GM18873 (cell line): ENCODE results near the gene GRK7.
"Not testable (repeated sequence)": the region's sequence is repeated elsewhere in the genome, so short reads cannot be mapped to it uniquely, and the experiment has no call there.

Source experiments
- ATAC-seq: cut with Tn5 transposase; IDR thresholded peaks from one replicate; pipeline ENCODE4 v1.9.1; 2021; ENCODE audit warnings: mild to moderate bottlenecking, moderate library complexity, moderate number of reproducible peaks; ENCODE audit not compliant: unreplicated experiment, low FRiP score

Gene GRK7

DNA sequence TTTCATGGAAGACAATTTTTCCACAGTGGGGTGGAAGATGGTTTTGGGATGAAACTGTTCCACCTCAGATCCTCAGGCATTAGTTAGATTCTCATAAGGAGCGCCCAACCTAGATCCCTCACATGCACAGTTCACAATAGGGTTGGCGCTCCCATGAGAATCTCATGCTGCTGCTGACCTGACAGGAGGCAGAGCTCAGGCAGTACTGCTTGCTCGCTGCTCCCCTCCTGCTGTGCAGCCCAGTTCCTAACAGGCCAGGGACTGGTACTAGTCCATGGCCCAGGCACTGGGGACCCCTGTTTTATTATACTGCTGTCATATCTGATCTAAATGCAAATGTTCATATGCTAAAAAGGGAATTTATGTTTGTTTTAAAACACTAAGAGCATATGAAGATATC, 9.8 kb upstream of the GRK7 start:
- ATAC-seq = no peak

DNA sequence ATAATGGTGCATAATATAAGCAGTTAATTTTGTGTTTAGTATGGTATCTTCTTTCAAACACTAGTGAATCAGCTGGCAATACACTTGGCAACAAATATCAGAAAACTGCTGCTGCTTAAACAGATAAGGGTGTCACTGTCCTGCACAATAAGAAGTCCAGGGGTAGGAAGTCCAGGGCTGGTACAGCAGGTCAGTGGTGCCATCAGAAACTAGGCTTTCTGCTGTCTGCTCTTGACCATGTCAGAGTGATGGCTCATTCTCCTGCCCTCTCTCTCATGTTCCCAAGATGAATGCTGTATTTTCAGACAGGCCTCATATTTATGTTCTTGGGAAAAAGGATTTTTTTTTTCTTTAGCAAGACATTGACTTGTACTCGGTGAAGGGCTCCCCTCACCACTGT, 9.2 kb upstream of the GRK7 start:
- no peak for ATAC-seq

DNA sequence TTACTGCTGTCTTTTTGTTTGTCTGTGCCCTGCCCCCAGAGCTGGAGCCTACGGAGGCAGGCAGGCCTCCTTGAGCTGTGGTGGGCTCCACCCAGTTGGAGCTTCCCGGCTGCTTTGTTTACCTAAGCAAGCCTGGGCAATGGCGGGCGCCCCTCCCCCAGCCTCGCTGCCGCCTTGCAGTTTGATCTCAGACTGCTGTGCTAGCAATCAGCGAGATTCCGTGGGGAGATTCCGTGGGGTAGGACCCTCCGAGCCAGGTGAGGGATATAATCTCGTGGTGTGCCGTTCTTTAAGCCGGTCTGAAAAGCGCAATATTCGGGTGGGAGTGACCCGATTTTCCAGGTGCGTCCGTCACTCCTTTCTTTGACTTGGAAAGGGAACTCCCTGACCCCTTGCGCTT, 656 bp upstream of the GRK7 start:
- not testable (repeated sequence) for ATAC-seq

DNA sequence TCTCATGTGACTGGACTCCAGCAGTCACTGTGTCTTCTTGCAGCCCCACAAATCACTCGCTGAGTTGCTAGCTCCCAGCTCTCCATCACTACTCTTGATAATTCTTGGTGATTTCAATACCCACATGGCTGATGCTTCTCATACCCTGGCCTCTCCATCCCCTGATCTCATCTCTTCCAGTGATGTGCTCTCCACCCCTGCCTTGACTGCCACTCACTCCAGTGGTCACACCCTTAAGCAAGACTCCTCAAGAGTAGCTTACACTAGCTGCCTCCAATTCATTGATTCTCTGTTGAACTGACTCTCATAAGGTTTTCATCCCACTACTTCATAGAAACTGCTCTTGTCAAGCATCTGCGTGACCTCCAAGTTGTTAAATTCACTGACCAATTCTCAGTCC, 837 bp downstream of the GRK7 start:
- ATAC-seq = no peak

DNA sequence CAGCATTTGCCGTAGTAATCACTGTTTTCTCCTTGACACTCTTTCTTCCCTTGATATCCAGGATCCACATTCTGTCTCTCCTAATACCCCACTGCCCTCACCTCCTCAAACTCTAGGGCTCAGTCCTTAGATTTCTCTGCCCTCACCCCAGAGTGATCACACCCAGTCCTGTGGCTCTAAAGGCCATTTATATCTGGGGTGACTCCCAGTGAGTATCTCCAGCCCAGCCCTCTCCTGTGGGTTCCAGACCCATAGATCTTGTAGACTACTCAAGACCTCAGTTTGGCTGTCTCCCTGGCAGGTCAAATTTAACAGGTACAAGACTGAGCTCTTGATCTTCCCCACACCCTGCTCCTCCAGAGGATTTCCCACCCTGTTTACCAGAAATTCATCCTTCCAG, 1.3 kb downstream of the GRK7 start:
- no peak for ATAC-seq

DNA sequence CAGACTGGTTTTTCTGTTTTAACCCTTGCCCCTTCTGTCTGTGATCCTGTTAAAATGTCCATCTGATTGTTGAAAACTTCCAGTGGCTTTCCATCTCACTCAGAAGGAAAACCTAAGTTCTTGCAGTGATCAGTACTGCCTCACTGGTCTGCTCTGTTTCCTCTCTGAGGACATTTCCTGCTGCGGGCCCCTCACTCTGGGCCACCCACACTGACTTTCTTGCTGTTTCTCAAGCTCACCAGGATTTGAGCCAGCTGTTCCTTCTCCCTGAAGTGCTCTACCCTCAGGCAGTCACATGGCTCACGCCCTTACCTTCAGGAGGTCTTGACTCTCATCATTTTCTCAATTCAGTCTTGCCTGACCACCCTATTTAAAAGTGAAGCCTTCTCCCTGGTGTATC, 1.8 kb downstream of the GRK7 start:
- ATAC-seq = no peak

DNA sequence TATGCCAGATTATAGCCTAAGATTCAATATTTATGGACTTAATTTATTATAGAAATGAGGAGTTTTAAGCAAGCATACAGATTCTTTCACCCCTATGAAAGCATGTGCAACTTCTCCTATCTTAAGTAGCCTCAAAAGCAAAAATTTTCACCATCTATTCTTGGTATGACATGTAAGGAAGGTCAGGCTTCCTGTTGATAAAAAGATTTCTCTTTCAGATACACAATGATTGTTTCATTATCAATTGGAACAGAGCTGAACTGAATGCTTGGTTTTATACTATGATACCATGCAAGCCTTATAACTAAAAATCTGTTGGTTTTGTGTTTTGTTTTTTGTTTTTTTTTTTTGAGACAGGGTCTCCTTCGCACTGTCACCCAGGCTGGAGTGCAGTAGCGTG, 3.9 kb downstream of the GRK7 start:
- no peak for ATAC-seq

DNA sequence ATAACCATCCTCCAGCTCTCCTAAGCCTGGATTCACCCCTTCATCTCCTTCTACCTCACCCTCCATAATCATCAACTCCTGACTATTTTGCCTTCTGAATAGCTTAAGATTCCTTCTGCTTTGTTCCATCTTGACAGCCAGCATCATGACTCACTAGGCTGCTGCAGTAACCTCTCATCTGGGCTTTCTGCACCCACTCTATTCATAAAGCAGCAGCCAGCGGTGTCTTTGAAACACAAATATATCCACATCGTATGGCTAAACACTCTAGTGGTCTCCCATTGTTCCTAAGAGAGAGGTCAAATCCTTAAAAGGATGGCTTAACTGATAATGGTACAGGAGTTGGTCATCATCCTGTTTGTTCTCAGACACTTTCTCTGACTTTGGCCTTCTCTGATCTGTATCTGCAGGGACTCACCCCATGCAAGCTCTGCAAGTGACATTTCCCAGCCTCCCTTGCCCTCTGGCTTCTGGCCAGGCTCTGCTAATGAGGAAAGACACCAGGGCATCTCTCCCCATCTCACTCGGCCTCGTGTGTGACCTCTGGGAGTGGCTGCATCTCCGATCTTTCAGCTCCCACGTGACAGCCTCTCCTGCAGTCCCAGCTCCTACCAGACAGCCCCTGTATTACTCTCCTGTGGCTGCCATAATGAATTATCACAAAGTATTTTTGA, 6.2 kb downstream of the GRK7 start:
- no peak for ATAC-seq

DNA sequence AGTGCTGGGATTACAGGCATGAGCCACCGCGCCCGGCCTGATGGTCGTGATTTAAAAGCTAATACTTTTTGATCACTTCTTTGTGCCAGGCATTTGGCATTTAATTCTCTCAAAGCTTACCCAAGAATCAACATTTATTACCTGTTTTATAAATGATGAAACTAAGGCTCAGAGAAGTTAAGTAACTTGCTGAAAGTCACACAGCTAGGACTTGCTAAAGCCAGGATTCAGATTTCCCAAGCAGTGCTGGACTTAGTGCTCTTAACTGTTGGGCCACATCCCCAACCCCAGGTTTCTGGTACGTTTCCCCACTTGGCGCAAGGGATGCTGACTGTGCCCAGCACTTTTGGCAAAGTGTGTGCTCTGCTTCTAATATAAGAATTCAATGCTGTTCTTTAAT, 10.5 kb downstream of the GRK7 start:
- no peak for ATAC-seq

DNA sequence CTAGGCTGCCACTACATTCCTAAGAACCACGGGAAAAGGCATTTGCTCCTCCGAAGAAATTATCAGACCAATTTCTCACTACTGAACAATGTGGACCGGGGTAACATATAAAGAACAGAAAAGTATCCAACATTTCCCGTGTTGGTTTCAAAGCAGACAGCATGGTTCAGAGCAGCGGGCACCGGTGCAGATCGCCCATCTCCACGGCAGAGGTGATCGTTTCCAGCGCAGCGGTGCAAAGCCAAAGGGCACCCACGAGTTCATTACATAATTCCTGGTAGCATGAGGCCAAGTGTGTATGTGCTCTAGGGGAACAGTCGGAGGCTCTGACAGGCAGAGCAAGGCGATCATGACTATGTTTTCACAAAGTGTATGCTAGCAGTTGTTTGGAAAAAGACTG, 13.2 kb downstream of the GRK7 start:
- no peak for ATAC-seq

DNA sequence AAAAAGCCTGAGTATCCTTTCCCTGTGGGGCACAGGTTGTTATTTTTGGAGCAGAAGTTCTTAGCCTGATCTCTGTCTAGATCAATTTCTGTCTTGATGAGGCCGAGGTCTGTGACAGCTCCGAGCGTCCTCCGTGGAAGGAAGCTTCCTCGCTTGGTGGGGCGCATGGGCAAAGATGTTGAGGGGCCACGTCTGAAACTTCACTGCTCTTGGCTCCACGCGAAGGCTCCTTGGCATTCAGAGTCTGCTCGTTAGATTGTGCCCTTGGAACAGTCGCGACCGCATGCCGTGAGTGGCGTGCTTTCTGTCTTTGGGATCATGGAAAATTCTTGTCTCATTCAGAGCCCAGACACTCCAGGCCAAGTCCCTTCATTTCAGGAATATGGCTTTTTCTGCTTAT, 13.7 kb downstream of the GRK7 start:
- no peak for ATAC-seq

DNA sequence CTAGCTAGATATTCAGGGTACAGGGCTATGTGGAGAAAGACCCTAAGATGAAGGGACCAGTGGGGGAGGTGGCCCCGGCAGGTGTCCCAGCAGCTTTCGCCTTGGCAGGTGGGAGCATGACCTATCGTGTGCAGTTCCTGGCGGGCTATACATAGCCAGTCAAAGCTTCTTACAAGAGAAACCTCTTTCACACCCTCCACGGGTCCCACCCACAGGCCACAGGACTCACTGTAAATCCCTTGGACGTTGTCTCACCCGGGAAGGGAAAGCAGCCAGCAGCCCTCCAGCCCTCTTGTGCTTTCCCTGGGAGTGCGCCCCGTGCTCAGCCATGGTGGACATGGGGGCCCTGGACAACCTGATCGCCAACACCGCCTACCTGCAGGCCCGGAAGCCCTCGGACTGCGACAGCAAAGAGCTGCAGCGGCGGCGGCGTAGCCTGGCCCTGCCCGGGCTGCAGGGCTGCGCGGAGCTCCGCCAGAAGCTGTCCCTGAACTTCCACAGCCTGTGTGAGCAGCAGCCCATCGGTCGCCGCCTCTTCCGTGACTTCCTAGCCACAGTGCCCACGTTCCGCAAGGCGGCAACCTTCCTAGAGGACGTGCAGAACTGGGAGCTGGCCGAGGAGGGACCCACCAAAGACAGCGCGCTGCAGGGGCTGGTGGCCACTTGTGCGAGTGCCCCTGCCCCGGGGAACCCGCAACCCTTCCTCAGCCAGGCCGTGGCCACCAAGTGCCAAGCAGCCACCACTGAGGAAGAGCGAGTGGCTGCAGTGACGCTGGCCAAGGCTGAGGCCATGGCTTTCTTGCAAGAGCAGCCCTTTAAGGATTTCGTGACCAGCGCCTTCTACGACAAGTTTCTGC, 15.0 kb downstream of the GRK7 start:
- no peak for ATAC-seq

DNA sequence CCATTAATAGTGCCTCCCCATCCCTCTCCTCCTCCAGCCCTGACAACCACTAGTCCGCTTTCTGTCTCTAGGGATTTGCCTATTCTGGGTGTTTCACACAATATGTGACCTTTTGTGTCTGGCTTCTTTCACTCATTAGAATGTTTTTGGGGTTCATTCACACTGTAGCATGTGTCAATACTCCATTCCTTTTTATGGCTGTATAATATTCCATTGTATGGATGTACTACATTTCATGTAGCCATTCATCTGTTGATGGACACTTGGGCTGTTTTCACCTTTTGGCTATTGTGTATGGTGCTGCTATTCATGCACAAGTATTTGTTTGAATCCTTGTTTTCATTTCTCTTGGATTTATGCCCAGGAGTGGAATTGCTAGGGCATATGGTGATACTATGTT, 16.5 kb downstream of the GRK7 start:
- no peak for ATAC-seq

DNA sequence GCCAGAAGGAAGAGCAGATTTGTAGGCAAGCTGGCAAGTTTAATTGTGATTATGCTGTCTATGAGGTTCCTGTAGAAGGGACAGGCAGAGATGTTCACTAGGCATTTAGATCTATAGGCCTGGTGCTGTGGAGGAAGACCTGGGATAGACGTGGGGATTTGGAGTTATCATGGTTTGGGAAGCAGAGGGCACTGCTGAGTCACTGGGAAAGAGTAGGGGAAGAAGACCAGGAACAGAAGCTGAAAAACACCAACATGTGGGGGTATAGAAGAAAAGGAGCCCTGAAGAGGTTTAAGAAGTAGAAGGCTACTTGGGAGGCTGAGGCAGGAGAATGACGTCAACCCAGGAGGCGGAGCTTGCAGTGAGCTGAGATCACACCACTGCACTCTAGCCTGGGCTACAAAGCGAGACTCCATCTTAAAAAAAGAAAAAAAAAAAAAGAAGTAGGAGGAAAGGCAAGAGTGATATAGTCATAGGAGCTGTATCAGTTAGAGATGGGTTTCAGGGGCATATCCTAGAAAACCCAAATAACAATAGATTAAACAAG, 19.3 kb downstream of the GRK7 start:
- ATAC-seq = no peak

DNA sequence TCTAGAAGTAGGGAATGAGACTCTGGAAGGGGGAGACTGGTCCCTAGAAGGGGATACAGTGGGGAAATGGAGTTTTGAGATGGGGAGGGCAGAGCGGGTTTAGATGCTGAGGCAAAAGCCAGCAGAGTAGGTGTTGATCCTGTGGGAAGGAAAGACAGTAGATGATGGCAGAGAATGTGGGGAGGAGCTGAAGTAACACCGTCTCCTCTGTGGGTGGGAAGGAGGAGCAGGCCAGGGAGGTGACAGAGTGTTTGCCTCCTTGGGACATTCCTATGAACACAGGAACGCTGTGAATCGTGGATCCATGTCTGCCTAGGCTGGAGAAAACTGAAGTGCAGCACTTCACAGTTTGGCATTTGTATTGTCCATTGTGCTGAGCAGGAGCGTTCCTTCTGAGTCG, 20.4 kb downstream of the GRK7 start:
- ATAC-seq = no peak

DNA sequence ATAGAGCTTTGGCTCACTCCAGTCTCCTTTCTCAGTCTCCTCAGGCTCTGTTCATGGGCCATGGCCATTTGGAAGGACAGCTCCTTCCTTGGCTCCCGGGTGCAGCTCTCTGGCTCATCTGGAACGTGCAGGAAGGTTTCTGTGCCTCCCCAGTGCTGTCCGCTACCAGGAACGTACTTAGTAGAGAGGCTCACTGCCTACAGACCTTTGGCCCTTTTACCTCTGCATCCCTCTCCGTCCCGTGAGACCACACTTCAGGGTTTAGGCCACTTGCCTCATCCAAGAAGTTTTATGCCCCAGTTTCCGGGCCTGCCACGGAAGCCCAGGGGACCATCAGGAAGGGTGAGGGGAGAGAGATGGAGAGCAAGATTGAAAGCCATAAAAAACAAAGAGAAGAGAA, 20.9 kb downstream of the GRK7 start:
- no peak for ATAC-seq

DNA sequence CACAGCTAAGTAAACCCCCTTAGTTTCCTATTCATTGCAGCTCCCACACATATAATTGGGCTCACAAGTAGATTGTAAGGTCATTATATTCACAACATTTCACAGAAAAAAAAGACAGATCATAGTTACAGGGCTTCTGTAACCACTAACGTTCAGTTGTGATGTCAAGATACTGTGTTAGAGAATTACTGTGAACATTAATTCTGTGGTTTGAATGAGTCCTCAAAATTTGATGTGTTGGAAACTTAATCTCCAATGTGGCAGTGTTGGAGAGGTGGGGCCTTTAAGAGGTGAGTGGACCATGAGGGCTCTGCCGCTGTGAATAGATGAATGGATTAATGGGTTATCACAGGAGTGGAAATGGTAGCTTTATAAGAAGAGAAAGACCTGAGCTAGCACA, 21.3 kb downstream of the GRK7 start:
- ATAC-seq = no peak

DNA sequence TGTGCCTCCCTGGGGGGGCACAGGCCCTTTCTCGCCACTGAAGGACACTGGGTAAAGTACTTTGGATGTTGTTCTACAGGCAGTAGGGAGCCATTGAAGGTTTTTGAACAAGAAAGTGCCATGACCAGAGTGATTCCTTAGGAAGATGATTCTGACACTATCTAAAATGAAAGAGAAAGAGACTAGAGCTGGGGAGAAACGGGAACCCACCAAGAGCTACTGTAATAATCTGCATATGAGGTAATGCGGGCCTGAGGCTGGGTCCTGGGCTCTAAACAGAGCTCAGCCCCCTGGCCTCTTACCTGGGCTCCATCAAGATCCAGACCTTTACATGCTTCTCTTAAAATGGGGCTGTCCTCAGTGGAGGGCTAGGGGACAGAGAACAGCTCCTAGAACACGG, 24.9 kb downstream of the GRK7 start:
- no peak for ATAC-seq

DNA sequence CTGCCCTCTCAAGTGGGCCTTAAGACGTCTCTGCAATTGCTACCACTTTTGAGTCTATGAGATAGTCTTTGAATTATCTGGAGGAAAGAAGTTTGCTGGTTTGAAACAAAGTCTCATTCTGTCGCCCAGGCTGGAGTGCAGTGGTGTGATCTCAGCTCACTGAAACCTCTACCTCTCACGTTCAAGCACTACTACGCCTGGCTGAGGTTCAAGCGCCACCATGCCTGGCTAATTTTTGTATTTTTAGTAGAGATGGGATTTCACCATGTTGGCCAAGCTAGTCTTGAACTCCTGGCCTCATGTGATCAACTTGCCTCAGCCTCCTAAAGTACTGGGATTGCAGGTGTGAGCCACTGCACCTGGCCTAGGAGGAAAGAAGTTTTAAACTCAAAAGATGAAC, 25.5 kb downstream of the GRK7 start:
- not testable (repeated sequence) for ATAC-seq

DNA sequence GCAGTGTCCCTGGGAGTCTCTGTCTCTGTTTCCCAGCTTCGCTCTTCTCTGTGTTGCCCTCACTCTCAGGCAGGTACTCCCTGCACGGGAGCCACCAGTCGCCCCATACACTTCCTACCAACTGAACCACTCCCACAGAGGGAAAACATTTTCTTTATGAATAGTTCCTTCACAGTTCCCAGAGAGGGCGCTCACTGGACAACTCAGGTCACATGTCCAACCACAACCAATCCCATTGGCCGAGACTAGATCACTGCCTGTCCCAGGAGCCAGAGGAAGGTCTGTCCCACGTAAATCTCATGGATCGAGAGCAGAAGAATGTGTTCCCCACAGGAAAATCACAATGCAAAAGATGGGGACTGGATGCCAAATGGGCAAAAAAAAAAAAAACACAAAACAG, 26.1 kb downstream of the GRK7 start:
- ATAC-seq = no peak

DNA sequence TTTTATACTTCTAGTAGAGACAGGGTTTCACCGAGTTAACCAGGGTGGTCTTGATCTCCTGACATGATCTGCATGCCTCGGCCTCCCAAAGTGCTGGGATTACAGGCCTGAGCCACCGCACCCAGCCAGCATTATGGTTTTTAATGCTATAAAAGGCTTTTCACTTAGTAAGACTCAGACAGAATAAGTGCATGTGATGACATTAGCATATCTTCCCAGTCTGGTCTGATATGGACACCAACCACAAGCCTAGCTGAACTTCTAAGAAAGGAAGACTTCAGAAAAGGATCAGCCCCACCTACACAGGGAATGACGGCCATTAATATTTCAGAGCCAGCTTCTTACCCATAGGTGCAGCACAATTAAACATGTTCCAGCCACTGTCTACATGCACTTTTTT, 27.0 kb downstream of the GRK7 start:
- no peak for ATAC-seq

DNA sequence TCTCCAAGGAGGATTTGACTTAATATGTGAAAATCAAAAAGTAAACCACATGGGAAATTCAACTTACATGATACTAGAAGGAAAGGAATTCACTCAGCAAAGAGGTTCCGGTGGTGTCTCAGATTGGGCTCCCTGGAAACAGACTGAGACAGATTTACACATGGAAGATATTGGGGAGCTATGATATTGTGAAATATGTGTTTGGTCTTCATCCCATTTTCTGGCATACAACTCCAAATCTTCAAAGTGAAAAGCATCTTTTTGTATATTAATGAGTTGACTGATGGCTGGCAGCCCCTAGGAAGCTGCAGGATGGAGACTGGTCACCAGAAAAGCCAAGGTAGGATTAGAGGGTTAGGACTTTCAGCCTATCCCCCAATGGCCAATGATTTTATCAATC, 29.3 kb downstream of the GRK7 start:
- ATAC-seq = no peak
